ENCODE results near the gene RBM20. TPM values are rescaled to one million over a fixed set of nuclear protein-coding genes. Genes with fewer than 3 reads are reported as not detected.

Gene RBM20
- polyA plus RNA-seq, 1 experiment: 0.11 TPM

DNA sequence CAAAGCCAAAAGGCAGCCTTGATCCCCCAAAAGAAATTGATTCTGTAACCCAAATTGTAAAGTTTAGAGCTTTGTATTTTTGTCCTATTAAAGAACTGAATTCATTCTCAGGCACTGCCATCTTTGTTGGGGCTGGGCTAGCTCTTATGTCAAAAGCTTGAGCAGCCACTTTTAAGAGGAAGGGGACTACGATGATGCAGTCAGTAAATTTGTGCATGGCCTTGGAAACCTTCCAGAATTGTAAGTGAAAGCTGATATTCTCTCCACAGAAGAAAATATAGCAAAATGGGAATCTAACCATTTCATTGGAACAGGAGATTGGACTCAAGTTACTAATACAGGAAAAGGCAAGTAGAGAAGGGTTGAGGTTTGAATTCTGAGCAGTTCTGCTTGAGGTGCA is 50.1 kb downstream of the RBM20 start:
- no peak overlapping the region for H3K4me3 ChIP-seq (ENCODE audit: low read depth, low read length)
- H3K9me3 ChIP-seq (ENCODE audit: control insufficient read depth, insufficient read depth, low read length): no peaks in the 10 kb centered on the region
- no peak for DNase-seq (ENCODE audit: low read depth, low spot score)
- no peak overlapping the region for H3K27ac ChIP-seq (ENCODE audit: low read depth, low read length)
- no peaks in the 10 kb centered on the region for H3K27me3 ChIP-seq (ENCODE audit: control insufficient read depth, insufficient read depth, low read length)
- ChIA-PET POLR2A (no interaction called here), CTCF (interaction anchor here (1.9 kb wide), 1 partner anchor 22 kb away, joined by 6 read pairs; no protein-coding TSS in a partner anchor)
- TF ChIP-seq, protein P1, sequence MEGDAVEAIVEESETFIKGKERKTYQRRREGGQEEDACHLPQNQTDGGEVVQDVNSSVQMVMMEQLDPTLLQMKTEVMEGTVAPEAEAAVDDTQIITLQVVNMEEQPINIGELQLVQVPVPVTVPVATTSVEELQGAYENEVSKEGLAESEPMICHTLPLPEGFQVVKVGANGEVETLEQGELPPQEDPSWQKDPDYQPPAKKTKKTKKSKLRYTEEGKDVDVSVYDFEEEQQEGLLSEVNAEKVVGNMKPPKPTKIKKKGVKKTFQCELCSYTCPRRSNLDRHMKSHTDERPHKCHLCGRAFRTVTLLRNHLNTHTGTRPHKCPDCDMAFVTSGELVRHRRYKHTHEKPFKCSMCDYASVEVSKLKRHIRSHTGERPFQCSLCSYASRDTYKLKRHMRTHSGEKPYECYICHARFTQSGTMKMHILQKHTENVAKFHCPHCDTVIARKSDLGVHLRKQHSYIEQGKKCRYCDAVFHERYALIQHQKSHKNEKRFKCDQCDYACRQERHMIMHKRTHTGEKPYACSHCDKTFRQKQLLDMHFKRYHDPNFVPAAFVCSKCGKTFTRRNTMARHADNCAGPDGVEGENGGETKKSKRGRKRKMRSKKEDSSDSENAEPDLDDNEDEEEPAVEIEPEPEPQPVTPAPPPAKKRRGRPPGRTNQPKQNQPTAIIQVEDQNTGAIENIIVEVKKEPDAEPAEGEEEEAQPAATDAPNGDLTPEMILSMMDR (IDR thresholded peaks at IDR 0.05; ENCODE audit: low read depth, low read length): no peak

DNA sequence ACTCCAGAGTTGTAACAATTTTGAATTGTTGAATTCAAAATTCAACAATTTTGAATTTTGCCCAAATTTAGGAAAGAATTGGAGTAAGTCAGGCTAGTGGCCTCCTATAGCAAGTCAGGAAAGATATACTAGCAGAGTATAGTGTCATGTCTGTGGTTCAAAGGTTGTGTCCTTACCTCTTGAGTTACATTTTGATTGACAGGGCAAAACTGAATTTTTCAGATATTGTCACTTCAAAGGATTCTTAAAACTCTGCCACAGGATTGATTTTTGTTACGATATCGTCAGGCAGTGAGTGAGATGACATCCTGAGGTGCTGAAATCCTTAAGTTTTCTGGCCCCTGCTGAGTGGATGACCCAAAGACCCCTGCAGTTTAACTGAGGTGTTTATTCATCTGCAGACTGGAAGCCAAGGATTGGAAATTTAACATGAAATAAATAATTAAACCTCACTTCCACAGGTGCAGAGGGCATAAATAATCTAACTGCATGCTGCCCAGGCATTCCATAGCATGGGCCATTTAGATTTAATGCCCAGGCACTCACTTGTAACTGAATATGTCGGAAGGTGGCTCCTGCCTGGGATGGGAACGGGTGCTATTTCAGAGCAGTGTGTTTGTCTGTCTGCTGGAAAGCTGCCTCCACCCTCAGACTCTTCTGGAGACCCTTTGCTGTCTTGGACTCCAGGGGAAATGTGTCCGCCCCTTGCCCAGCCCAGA is 50.8 kb downstream of the RBM20 start:
- Histone ChIP-seq H3K27ac (ENCODE audit: low read depth, low read length) (no peak overlapping the region), H3K4me3 (ENCODE audit: low read depth, low read length) (no peak overlapping the region), H3K27me3 (ENCODE audit: control insufficient read depth, insufficient read depth, low read length) (no peaks in the 10 kb centered on the region), H3K9me3 (ENCODE audit: control insufficient read depth, insufficient read depth, low read length) (no peaks in the 10 kb centered on the region)
- no peak for DNase-seq (ENCODE audit: low read depth, low spot score)
- TF ChIP-seq, protein P1 (IDR thresholded peaks at IDR 0.05; ENCODE audit: low read depth, low read length): no peak
- ChIA-PET CTCF (interaction anchor here (1.9 kb wide), 1 partner anchor 22 kb away, joined by 6 read pairs; no protein-coding TSS in a partner anchor), POLR2A (no interaction called here)

DNA sequence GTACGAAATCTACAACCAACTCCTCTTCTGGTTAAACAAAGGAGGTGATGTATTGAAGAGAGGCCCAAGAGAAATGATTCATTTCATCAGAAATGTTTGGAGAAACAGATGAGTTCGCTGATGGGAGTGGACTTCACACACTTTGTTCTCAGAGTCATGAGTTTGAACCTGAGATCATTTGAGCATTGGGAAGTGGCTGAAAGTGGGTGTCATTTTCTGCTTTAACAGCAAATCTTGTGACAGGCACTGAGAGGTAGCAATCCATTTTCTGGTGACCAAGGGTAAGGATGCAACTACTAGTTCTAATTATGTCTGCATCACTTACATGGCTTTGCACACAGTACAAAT is 51.4 kb downstream of the RBM20 start:
- CTCF ChIA-PET: no interaction called here
- no peak for DNase-seq (ENCODE audit: low read depth, low spot score)
- no peaks in the 10 kb centered on the region for H3K27me3 ChIP-seq (ENCODE audit: control insufficient read depth, insufficient read depth, low read length)
- no peak overlapping the region for H3K4me3 ChIP-seq (ENCODE audit: low read depth, low read length)
- TF ChIP-seq, protein P1 (IDR thresholded peaks at IDR 0.05; ENCODE audit: low read depth, low read length): no peak
- POLR2A ChIA-PET: no interaction called here
- no peaks in the 10 kb centered on the region for H3K9me3 ChIP-seq (ENCODE audit: control insufficient read depth, insufficient read depth, low read length)
- no peak overlapping the region for H3K27ac ChIP-seq (ENCODE audit: low read depth, low read length)

DNA sequence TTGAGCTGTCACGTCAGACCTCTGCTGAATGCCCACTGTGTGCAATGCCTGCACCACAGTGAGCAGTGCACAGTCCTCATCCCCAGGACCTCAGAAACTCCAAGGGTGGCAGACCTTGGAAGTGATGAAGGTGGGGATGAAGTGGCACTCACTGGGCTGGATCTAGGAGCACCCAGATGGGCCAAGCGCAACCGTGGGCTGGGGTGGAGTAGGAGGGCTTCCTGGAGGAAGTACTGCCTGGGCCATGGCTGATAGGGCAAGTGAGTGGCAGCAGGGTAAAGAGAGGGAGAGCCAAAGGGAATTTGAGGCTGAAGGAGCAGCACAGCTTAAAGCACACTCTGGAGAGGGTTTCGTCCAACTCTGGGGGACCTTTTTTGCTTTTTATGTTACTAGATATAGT is 52.3 kb downstream of the RBM20 start:
- no peak overlapping the region for H3K4me3 ChIP-seq (ENCODE audit: low read depth, low read length)
- TF ChIP-seq, protein P1 (IDR thresholded peaks at IDR 0.05; ENCODE audit: low read depth, low read length): no peak
- H3K9me3 ChIP-seq (ENCODE audit: control insufficient read depth, insufficient read depth, low read length): no peaks in the 10 kb centered on the region
- CTCF ChIA-PET: no interaction called here
- no peak overlapping the region for H3K27ac ChIP-seq (ENCODE audit: low read depth, low read length)
- POLR2A ChIA-PET: no interaction called here
- no peaks in the 10 kb centered on the region for H3K27me3 ChIP-seq (ENCODE audit: control insufficient read depth, insufficient read depth, low read length)
- DNase-seq (ENCODE audit: low read depth, low spot score): no peak

DNA sequence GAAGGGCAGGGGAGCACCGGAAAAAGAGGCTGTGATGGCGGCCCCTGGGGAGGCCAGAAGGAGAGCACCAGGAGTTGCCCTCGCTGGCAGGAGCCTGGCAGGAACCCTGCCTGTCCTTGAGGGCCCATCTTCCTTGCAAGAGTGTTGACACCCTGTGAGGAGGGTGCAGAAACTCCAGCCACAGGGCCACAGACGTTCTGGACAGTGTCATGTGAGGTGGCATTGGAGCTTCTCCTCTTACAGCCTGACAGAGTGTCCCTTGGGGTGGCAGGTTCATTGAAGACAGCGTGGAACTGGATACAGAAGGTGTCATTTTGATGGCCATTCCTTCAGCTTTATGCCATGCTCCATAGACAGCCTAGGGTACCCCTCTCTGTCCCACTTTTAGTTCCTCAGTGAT is 54.2 kb downstream of the RBM20 start:
- ChIA-PET POLR2A (no interaction called here), CTCF (no interaction called here)
- Histone ChIP-seq H3K9me3 (ENCODE audit: control insufficient read depth, insufficient read depth, low read length) (no peaks in the 10 kb centered on the region), H3K27ac (ENCODE audit: low read depth, low read length) (no peak overlapping the region), H3K4me3 (ENCODE audit: low read depth, low read length) (no peak overlapping the region), H3K27me3 (ENCODE audit: control insufficient read depth, insufficient read depth, low read length) (no peaks in the 10 kb centered on the region)
- TF ChIP-seq, protein P1 (IDR thresholded peaks at IDR 0.05; ENCODE audit: low read depth, low read length): no peak
- DNase-seq (ENCODE audit: low read depth, low spot score): no peak

Data from AG04450 (cell line).